DOHH2 (cell line): ENCODE measurements around the gene LAPTM5.

Experiments used
- EZH2phosphoT487 ChIP-seq: fragments of 200-600 bp; sonication (generic); IDR thresholded peaks from 2 replicates; pipeline ENCODE4 v1.6.1; 2017; ENCODE audit warnings: borderline replicate concordance, mild to moderate bottlenecking, antibody characterized with exemption, low read length, moderate library complexity, mixed read lengths
- TF ChIP-seq, protein P1 (sequence below): fragments of 200-600 bp; sonication (generic); IDR thresholded peaks from one replicate; pipeline ENCODE4 v1.5.1; 2014; ENCODE audit warnings: antibody characterized with exemption, mild to moderate bottlenecking, low read depth, low read length; ENCODE audit not compliant: poor library complexity, severe bottlenecking

DNA sequence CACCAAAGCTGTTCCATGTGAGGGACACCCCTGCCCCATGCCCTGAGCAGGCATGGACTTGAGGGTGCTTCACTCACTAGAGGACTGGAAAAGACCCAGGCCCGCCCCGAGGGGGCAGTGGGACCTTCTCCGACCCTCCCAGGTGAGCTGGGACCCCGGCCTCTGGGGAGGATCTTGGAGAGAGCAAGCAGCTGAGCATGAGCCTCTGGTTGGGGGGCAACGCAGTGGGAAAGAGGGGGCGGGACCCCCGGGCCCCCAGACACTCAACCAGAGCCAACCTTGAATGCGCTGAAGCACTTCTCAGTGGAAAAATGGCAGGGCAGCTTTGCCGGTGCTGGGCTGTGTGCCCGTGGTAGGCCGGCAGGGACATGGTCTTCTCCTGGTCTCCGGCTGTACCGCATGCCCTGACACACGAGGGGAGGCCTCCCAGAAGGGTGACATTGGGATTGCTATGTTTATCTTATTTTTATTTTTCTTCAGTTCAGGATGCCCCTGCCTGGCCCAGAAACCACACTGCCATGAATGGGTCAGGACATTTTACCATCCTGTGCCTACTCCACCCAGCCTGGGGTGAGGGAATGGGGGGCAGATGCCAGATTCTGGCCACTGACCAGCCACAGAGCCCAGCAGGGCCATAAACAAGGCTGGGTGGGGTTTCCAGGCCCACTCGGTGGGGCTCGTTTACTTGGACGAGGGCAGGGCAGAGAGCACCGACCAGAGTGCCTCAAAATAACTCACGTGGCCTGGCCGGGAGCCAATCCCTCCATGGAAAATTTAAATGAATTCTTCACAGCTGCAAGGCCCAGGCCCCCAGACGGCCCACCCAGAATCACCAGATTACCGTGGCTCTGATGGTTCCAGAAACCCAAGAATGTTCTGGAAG lies 17.2 kb upstream of the LAPTM5 start:
- TF ChIP-seq, protein P1, sequence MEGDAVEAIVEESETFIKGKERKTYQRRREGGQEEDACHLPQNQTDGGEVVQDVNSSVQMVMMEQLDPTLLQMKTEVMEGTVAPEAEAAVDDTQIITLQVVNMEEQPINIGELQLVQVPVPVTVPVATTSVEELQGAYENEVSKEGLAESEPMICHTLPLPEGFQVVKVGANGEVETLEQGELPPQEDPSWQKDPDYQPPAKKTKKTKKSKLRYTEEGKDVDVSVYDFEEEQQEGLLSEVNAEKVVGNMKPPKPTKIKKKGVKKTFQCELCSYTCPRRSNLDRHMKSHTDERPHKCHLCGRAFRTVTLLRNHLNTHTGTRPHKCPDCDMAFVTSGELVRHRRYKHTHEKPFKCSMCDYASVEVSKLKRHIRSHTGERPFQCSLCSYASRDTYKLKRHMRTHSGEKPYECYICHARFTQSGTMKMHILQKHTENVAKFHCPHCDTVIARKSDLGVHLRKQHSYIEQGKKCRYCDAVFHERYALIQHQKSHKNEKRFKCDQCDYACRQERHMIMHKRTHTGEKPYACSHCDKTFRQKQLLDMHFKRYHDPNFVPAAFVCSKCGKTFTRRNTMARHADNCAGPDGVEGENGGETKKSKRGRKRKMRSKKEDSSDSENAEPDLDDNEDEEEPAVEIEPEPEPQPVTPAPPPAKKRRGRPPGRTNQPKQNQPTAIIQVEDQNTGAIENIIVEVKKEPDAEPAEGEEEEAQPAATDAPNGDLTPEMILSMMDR = no peak
- TF ChIP-seq EZH2phosphoT487 = no peak
